ENCODE results near the gene PRKCI. TPM values are rescaled to one million over a fixed set of nuclear protein-coding genes. Genes with fewer than 3 reads are reported as not detected.

Gene PRKCI
- total and polyA plus RNA-seq, 2 of the 4 experiments (the other 2 are of a cell fraction): 28.7 to 53.4 TPM

DNA sequence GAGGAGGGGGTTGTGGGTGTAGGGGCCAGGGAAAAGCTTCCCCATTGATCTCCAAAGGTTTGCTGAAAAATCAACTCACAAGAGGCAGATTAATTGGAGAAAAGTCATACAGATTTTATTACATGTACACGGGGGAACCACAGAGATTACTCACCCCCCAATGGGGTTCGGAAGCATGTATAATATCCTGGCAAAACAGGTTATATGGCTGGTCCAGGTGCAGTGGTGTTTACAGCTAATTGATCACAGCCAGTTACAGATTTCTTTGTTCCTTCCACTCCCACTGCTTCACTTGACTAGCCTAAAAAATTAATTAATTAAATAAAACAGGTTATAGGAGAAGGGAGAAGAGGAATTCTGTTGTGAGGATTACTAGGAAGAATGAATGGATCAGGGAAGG lies 22.4 kb downstream of the PRKCI start:
- peaks cover 2% of the 10 kb centered on the region for H4K20me1 ChIP-seq (ENCODE audit: insufficient read depth, low read length)
- CTCF ChIA-PET: no interaction called here

More for the DNA sequence above, 22.4 kb downstream of the PRKCI start:
- Histone ChIP-seq H3K27ac (ENCODE audit: insufficient read depth, low read length) (no peak overlapping the region), H3K14ac (replicated peaks; ENCODE audit: low read depth, low read length) (no peak overlapping the region), H3K4me2 (ENCODE audit: low read depth, low read length) (no peak overlapping the region), H3K23ac (ENCODE audit: low read depth, low read length) (no peak overlapping the region), H3K36me3 (ENCODE audit: control insufficient read depth, insufficient read depth, low read length) (peaks cover 16% of the 10 kb centered on the region), H2AK5ac (ENCODE audit: low read depth, low read length) (no peak overlapping the region), H2BK120ac (ENCODE audit: low read depth, low read length) (no peak overlapping the region), H2BK20ac (ENCODE audit: low read depth, low read length) (no peak overlapping the region), H3K9ac (ENCODE audit: low read depth, low read length) (no peak overlapping the region), H2AFZ (replicated peaks; ENCODE audit: low read length, poor library complexity) (no peak overlapping the region), H3K4me3 (ENCODE audit: insufficient read depth, low read depth, low read length) (no peak overlapping the region), H3K9me1 (ENCODE audit: insufficient read depth, low read length) (peaks cover 2% of the 10 kb centered on the region; the same call in 1 of the 2 replicates), H3K18ac (ENCODE audit: low read depth, low read length) (no peak overlapping the region), H3K4me1 (ENCODE audit: control insufficient read depth, insufficient read depth, low read length) (no peaks in the 10 kb centered on the region; the same call in 1 of the 2 replicates), H4K8ac (ENCODE audit: low read depth in 2 of 2, low read length in 2 of 2) (no peak overlapping the region), H2BK15ac (ENCODE audit: low read depth, low read length) (no peak overlapping the region), H3K9me3 (ENCODE audit: control insufficient read depth, insufficient read depth, low read length) (no peaks in the 10 kb centered on the region), H3K4ac (ENCODE audit: low read depth, low read length) (no peak overlapping the region), H4K91ac (ENCODE audit: insufficient read depth, low read depth, low read length) (no peak overlapping the region), H2BK5ac (ENCODE audit: low read depth, low read length, poor library complexity, severe bottlenecking) (no peak overlapping the region), H3K27me3 (ENCODE audit: control insufficient read depth, insufficient read depth, low read length) (no peaks in the 10 kb centered on the region), H4K5ac (ENCODE audit: low read depth, low read length) (no peak overlapping the region), H3K79me1 (ENCODE audit: low read depth in 1 of 2, low read length in 2 of 2) (peaks cover 40 to 68% of the 10 kb centered on the region in 2 experiments), H3K56ac (ENCODE audit: extremely low read depth, insufficient read depth, low read length) (no peak overlapping the region), H2AK9ac (replicated peaks; ENCODE audit: low read depth, low read length, poor library complexity) (no peak overlapping the region)
- ATAC-seq (ENCODE audit: low read depth): no peak
- in situ Hi-C loops (cut with MboI; ENCODE audit: low sequenced_read_pairs) (no loop called here), dilution Hi-C loops (cut with HindIII; ENCODE audit: low sequenced_read_pairs, unreplicated experiment) (no loop called here), intact Hi-C loops (cut with micrococcal nuclease) (no loop called here)
- BruUV-seq (replicated peaks): no TSS peak
- DNase-seq: no peak
- POLR2A ChIA-PET (ENCODE audit: unreplicated experiment): no interaction called here
- TF ChIP-seq SMC3 (IDR thresholded peaks at IDR 0.05; ENCODE audit: low read depth, low read length): no peak
- WGBS, 2 experiments (ENCODE audit: extremely low coverage in 2 of 2, insufficient read length in 1 of 2): no CpG with 5 or more reads among the region's 2 CpGs
